GM23338 (cell line): ENCODE data around the gene PCBP3.

ENCODE experiments used
- CREB1 ChIP-seq: fragments of 250-450 bp; sonication (Bioruptor Pico); IDR thresholded peaks from 2 replicates; pipeline ENCODE4 v1.5.0; 2020; ENCODE audit warnings: low read depth, mild to moderate bottlenecking, moderate library complexity
- EZH2 ChIP-seq: fragments of 200-600 bp; sonication (generic); IDR thresholded peaks from one replicate; pipeline ENCODE4 v1.8.0; 2017; ENCODE audit warnings: antibody characterized with exemption, mild to moderate bottlenecking, low read depth; ENCODE audit not compliant: unreplicated experiment
- EZH2phosphoT487 ChIP-seq: fragments of 200-600 bp; sonication (generic); IDR thresholded peaks from one replicate; pipeline ENCODE4 v1.8.1; 2018; ENCODE audit warnings: antibody characterized with exemption; ENCODE audit not compliant: unreplicated experiment
- JUNB ChIP-seq: IDR thresholded peaks from one replicate; pipeline ENCODE4 v1.6.1; 2016; ENCODE audit warnings: antibody characterized with exemption; ENCODE audit not compliant: unreplicated experiment
- NANOG ChIP-seq: IDR thresholded peaks from 2 replicates; pipeline ENCODE4 v1.6.1; 2016; ENCODE audit warnings: antibody characterized with exemption, borderline replicate concordance
- POLR2AphosphoS5 ChIP-seq: IDR thresholded peaks from 2 replicates; pipeline ENCODE4 v1.6.1; 2016; ENCODE audit warnings: antibody characterized with exemption, low read depth
- STAT1 ChIP-seq: IDR thresholded peaks from one replicate; pipeline ENCODE4 v1.6.1; 2016; ENCODE audit warnings: antibody characterized with exemption; ENCODE audit not compliant: unreplicated experiment
- ZNF114 ChIP-seq: fragments of 250-450 bp; sonication (Bioruptor Pico); IDR thresholded peaks from 2 replicates; pipeline ENCODE4 v1.5.0; 2020; ENCODE audit warnings: mild to moderate bottlenecking, moderate library complexity
- ZNF331 ChIP-seq: fragments of 250-450 bp; sonication (Bioruptor Pico); IDR thresholded peaks from 2 replicates; pipeline ENCODE4 v1.5.0; 2020; ENCODE audit warnings: low read depth, mild to moderate bottlenecking, moderate library complexity
- TF ChIP-seq, protein P1 (sequence below), 2 experiments: fragments of 200-600 bp in 1 of 2; sonication (generic) in 1 of 2; conservative IDR thresholded peaks; 2 replicates each; pipeline versions ENCODE4 v1.5.1 to v1.6.1; 2016 to 2017; ENCODE audit warnings: antibody characterized with exemption in 2 of 2, low read depth in 2 of 2, mild to moderate bottlenecking in 2 of 2, moderate library complexity in 1 of 2
- TF ChIP-seq, protein P2 (sequence below): IDR thresholded peaks from one replicate; pipeline ENCODE4 v1.6.1; 2018; ENCODE audit warnings: antibody characterized with exemption; ENCODE audit not compliant: unreplicated experiment
- TF ChIP-seq, protein P3 (sequence below): IDR thresholded peaks from 2 replicates; pipeline ENCODE4 v1.6.1; 2016; ENCODE audit warnings: antibody characterized with exemption

DNA sequence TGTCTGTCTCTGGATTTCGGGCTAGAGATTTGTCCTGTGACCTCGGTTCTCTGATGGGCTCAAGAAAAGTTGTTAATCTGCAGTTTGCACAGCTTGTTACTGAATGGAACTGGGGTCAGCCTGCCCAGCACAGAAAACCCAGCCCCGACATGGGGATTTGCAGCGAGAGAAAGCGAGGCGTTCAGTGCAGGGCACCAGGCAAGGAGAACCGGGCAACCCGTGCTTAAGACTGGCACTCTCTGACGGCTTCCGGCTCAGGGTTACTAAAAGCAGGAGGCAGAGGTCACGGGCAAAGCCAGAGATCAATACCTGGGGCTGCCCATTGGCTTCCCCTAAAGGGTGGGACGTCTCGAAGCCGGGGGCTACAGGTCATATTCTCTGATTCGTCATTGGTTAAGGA, 308.2 kb downstream of the PCBP3 start:
- TF ChIP-seq, protein P1, sequence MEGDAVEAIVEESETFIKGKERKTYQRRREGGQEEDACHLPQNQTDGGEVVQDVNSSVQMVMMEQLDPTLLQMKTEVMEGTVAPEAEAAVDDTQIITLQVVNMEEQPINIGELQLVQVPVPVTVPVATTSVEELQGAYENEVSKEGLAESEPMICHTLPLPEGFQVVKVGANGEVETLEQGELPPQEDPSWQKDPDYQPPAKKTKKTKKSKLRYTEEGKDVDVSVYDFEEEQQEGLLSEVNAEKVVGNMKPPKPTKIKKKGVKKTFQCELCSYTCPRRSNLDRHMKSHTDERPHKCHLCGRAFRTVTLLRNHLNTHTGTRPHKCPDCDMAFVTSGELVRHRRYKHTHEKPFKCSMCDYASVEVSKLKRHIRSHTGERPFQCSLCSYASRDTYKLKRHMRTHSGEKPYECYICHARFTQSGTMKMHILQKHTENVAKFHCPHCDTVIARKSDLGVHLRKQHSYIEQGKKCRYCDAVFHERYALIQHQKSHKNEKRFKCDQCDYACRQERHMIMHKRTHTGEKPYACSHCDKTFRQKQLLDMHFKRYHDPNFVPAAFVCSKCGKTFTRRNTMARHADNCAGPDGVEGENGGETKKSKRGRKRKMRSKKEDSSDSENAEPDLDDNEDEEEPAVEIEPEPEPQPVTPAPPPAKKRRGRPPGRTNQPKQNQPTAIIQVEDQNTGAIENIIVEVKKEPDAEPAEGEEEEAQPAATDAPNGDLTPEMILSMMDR (conservative IDR thresholded peaks at IDR 0.05; ENCODE audit: low read depth in 2 of 2): no peak
- no peak for TF ChIP-seq POLR2AphosphoS5
- no peak for TF ChIP-seq NANOG
- TF ChIP-seq ZNF114 (CRISPR knock-in tag): no peak
- no peak for TF ChIP-seq EZH2
- no peak for TF ChIP-seq JUNB
- TF ChIP-seq CREB1 (CRISPR knock-in tag): no peak
- TF ChIP-seq, protein P2, sequence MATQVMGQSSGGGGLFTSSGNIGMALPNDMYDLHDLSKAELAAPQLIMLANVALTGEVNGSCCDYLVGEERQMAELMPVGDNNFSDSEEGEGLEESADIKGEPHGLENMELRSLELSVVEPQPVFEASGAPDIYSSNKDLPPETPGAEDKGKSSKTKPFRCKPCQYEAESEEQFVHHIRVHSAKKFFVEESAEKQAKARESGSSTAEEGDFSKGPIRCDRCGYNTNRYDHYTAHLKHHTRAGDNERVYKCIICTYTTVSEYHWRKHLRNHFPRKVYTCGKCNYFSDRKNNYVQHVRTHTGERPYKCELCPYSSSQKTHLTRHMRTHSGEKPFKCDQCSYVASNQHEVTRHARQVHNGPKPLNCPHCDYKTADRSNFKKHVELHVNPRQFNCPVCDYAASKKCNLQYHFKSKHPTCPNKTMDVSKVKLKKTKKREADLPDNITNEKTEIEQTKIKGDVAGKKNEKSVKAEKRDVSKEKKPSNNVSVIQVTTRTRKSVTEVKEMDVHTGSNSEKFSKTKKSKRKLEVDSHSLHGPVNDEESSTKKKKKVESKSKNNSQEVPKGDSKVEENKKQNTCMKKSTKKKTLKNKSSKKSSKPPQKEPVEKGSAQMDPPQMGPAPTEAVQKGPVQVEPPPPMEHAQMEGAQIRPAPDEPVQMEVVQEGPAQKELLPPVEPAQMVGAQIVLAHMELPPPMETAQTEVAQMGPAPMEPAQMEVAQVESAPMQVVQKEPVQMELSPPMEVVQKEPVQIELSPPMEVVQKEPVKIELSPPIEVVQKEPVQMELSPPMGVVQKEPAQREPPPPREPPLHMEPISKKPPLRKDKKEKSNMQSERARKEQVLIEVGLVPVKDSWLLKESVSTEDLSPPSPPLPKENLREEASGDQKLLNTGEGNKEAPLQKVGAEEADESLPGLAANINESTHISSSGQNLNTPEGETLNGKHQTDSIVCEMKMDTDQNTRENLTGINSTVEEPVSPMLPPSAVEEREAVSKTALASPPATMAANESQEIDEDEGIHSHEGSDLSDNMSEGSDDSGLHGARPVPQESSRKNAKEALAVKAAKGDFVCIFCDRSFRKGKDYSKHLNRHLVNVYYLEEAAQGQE: no peak
- TF ChIP-seq EZH2phosphoT487: no peak
- no peak for TF ChIP-seq ZNF331
- TF ChIP-seq, protein P3, sequence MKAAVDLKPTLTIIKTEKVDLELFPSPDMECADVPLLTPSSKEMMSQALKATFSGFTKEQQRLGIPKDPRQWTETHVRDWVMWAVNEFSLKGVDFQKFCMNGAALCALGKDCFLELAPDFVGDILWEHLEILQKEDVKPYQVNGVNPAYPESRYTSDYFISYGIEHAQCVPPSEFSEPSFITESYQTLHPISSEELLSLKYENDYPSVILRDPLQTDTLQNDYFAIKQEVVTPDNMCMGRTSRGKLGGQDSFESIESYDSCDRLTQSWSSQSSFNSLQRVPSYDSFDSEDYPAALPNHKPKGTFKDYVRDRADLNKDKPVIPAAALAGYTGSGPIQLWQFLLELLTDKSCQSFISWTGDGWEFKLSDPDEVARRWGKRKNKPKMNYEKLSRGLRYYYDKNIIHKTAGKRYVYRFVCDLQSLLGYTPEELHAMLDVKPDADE: no peak
- TF ChIP-seq STAT1: no peak
